GM18508 (cell line): Measurements from ENCODE around the gene PDZD2.
A peak's percentile ranks its signal among the peaks of the same experiment; 100 is the strongest.
"Not testable (repeated sequence)": the region's sequence is repeated elsewhere in the genome, so short reads cannot be mapped to it uniquely, and the experiment has no call there.

Experiments used
- ATAC-seq: cut with Tn5 transposase; IDR thresholded peaks from one replicate; pipeline ENCODE4 v1.9.1; 2021; ENCODE audit warnings: moderate number of reproducible peaks; ENCODE audit not compliant: insufficient read depth, unreplicated experiment

PDZD2 gene

DNA sequence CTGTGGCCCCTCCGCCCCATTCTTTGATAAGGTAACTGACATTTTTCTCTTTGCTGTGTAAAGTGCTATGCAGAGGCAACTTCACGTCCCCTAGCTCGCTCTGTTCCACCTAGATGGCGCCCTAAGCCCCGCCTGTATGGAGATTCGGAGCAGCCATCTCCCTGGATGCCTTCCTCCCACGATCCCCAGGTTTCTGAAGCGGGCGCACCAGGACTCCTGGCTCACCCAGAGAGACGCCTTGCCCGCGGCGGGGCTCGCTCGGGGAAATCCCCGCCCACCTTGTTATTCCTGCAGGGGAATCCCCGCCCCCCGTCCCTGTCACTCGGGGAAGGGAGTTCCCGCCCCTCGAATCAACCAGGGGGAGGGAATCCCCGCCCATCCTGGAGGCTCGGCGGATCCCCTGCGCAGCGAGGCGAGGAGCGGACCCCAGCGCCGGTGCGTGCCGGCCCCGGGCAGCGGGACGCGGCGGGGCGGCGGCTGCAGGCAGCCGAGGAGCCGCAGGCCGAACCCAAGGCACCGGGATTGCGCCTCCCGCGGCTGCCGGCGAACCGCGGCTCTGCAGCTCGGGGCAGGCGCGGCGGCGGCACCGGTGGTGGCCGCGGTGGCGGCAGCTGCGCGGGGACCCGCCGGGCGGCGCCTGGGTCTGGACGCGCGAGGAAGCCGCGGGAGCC lies at the start of gene PDZD2:
Gene PDZD2 (plus strand): TSS at position 384 of the 671 bp plus-strand sequence.
- peak; percentile 52 for ATAC-seq

DNA sequence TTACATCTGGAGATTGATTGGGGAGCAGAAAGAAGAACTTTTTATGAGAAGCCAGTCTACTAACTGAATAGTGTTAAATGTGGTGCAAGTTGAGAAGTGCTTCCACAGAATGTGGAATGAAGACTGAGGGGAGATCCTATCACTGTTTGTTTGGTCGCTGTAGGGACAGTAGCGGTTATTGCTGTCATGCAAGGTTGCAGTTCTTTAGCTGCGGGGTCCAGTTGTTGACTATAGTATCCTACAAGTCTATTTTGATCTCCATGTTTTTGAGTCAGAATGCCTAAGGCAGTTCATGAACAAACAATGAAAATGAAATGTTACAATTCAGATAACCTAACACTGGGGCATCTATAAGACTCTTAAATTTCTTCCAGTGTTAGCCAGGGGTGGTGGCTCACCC lies 45.3 kb upstream of the PDZD2 start:
- ATAC-seq = no peak

DNA sequence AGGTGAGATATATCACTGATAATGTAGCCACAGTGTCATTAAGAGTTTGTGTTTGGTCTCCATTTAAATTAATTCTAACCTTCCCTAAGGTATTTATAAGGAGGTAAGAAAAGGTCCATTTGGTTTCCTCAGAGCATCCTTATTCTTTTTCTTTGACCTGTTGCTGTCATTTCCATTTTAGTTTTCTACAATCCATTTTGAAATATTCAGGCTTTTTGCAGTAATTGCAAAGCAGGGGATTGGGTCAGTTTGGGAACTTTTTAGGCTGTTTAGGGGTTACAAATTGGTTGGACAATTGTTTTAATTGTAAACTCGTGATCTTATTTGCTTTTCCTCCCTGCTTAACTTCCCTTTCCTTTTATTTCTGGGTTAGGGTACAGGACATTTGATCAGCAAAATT lies 42.6 kb upstream of the PDZD2 start:
- no peak for ATAC-seq

DNA sequence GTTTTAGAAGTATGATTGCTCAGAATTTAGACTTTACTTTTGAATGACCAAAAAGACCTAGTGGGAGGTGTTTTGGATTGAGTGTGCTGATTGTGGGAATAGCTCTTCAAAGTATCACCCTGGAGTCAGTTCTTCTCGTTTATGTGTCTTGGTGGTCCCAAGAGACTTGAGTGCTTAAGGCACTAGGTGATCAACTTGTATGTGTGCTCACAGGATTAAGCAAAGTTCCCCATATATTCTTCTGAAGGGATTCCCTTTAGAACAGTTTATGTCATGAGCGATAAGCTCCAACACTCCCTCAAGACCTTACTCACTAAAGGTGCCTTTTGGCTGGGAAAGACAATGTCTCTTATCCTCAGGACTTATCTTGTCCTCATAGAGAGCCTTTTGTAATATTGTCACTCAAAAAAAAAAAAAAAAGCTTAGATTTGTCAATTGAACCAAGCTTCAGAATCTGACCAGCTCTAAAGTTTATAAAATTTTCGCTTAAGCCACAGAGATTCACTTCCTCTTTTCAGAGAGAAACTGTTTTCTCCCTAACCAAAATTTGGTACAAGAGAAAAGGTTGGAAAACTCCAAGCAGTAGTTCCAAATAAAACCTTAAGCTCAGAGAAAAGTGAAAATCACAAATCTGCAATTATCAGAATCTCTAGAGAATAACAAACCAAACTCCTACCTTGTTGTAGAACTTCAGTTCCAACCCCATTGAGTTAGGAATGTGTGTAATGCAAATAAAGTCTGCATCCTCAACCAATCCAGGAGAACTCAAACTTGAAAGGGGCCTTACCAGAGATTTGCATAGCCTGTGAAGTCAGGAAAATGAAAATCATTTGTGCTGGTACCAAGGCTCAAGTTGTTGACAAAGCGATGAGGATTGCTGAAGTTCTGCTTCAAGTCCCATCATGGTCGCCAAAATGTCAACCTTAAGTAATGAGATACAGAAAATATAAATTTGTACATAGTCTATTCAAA lies 40.0 kb upstream of the PDZD2 start:
- ATAC-seq = no peak

DNA sequence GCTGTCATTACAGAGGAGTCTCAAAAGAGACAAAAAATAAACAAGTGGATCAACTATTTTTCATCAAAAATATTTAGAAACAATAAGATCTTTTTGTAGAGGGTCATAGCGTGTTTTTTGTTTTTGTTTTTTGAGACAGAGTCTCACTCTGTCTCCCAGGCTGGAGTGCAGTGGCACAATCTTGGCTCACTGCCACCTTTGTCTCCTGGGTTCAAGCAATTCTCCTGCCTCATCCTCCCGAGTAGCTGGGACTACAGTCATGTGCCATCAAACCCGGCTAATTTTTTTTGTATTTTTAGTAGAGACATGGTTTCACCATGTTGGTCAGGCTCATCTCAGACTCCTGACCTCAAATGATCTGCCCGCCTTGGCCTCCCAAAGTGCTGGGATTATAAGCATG lies 36.6 kb upstream of the PDZD2 start:
- ATAC-seq = not testable (repeated sequence)

DNA sequence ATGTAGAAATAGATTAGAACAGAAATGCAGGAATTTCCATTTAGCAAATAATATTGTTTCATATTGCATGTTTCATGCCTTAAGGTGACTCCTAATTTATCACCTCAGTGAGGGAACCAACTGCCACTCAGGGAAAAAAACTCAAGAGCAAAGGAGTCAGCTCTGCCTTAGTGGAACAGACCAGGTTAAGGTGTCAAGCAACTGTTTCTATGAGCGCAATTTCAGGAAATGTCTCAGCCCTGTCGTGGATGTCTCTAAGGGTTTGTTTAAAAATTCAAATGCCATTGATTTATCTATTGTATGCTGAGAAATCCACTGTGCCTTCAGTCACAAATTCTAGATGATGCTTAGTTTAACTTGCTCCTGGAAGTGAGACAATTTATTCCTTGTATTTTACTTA lies 34.7 kb upstream of the PDZD2 start:
- ATAC-seq = no peak

DNA sequence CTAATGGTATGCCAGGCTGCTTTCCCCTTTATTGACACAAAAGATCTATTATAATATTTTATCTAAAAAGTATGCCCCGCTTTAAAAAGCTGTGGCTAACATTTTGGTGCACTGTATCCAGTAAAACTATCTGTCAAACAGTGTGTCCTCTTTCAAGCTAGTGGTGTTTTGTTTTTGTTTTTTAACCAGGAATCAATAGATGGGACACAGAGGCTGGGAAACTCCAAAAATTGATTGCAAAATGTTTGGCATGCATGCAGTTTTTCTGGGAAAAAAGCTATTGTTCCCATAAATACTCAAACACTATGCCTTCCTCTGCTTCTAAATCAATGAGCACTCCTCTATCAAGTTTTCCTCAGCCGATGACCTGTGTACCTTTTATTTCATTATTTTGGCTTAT lies 34.3 kb upstream of the PDZD2 start:
- ATAC-seq = no peak

DNA sequence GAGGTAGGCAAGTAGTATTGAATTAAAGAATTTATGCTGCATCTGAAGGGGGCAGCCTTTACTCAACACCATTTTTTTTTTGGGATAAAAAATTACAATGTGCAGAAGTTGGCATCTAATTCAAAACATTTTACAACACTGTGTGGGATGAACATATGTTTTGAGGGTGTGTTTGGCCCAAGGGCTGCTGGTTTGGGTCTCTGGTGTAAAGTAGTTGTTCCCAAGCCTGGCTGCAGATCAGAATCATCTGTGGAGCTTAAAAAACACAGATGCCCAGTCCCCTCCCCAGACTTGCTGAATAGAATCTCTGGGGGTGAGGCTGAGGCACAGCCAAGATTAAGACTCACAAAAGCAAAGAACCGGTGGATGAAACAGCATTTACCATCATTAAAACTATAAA lies 33.0 kb upstream of the PDZD2 start:
- no peak for ATAC-seq

DNA sequence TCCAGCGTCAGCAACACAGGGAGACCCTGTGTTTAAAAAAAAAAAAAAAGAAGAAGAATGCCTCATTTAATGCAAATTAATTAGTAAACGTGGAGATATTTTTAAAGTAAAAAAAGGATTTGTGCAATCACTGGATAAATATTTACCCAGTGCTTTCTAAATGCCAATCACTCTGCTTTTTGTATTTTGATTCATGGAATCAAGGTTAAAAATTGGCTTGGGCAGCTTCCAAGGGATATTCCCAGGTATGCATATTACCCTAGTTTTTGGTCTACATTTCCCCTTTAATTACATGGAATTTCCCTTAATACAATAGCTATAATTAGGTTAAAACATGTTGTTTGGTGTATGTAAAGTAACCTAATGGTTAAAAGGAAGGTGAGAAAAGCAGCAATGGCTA lies 31.4 kb upstream of the PDZD2 start:
- ATAC-seq = no peak

DNA sequence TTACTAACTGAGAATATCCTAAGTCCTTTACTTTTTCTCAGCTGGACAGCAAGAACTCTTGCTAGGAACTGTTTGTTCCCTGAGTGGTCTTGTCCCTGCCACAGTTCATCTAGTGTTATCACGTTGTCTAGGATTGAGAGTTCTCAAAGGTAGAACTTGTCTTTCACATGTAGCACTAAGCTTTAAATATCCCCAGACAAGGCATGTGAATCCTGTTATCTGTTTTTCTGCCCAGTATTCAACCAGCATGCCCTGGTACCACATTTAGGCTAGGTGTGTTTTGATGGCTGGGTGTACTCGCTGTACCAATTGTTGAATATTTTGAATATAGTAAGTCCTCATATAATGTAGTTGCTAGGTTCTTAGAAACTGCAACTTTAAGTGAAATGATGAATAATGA lies 27.9 kb upstream of the PDZD2 start:
- no peak for ATAC-seq

DNA sequence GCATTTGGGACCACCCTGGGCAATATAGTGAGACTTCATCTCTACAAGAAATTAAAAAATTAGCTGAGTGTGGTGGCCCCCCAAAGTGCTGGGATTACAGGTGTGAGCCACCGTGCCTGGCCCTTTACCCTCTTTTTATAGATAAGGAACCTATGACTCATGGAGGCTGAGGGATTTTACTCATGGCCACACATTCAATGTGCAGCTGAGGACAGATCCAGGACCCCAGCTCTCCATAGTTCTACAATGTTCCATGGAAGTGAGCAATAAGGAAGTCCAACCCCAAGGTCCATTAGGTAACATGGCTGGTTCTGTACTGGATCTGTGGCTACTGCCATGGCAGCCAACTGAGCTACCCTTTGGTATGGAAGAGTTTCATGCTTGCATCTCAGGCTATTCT lies 25.3 kb upstream of the PDZD2 start:
- no peak for ATAC-seq

DNA sequence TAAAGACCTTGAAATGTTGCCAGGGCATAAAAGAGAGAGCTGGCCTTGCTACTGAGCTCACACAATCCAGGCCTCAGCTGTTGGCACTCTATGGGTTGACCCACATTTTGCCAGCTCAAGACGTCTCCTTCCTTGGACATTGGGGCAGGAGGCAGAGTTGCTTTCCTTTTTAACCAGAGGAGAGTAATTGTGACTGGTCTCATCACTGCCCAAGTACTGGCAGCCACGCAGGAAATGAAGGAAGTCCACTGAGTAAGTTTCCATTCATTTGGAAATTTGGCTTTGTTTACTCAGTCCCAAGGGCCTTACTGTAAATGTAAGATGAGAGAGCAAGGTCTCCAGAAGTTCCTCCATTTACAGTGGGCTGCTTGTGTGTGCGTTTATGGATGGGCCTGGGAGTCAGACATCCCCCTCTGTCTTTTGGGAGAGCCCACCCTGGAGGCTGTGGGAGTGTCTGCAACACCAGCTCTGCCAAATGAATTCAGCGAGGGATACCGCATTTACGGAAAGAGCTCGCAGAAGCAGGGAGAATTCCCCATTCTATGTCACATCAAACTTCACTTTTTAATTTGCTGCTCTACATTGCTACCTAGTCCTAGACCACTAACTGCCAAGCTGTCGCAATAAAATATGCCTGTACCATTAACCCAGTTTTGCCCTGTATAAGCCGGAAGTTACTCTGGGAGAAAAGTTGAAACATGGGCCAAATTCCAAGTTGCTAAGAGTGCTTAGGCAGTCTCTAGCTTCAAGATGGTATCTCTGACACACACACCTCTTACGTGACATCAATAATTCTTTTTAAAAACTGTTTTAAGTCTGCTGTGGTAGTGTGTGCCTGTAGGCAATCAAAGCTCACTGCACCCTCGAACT lies 24.5 kb upstream of the PDZD2 start:
- ATAC-seq = no peak

DNA sequence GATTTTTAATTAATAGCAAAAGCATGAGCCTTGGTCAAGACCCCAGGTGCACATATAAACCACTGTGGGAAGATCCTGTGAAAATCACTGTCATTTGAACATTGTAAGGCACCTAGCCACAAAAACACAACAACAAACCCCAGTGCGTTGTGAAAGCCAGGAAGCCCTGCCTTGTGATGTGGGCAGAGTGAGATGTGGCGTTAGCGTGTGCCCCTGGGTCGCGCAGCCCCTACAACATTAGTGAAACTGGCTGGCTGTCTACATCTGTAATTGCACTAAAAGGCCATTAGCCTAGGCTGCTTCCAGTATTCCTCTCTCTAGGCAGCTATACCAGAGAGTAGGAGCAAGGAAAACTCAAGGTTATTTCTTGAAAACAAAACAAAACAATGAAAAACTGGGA lies 21.1 kb upstream of the PDZD2 start:
- ATAC-seq = no peak

DNA sequence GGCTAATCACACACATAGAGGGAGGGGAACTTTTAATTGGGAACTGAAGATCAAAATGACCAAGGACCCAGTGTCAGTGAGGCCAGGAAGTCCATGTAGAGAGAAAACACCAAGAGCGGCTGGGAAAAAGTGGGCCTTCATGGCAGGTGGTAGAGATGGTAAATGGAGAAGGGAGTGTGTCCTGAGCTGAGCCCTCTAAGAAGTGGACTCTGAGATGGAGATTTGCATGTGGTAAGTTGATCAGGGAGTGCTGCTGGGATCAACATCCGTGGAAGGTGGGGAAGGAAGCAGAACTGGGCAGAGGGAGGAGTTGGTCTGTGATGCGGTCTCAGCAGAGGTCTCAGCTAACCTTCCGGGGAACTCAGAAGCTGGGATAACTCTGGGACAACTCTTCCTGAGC lies 18.9 kb upstream of the PDZD2 start:
- no peak for ATAC-seq

DNA sequence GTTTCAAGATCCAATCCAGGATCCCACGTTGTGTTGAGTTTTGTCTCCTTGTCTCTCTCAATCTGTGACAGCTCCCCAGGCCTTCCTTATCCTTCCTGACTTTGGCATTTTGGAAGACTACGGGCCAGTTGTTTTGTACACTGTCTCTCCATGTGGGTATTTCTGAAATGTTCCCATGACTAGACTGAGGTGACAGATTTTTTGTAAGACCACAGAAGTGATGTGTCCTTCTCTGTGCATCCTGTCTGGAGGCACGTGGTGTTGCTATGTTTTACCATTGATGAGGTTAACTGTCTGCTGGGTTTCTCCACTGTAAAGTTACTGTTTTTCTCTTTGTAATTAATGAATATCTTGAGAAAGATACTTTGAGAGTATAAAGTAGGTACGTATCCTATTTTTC lies 15.7 kb upstream of the PDZD2 start:
- ATAC-seq = no peak

DNA sequence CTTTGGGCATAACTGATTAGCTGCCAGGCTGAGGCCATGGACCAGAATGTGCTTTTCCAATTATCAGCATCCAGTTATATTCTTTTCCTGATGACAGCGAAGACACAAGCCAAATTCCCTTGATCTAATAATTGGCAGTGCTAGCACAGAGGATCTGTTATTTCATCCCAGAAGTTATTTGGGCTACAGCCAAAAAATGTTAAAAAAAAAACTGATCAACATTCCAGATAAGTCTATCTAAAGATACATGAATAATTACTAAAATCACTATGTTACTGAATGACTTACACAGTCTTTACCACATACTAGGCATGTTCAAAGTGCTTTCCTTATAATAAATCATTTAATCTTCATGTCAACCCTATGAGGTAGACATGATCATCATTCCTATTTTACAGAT lies 13.5 kb upstream of the PDZD2 start:
- no peak for ATAC-seq

DNA sequence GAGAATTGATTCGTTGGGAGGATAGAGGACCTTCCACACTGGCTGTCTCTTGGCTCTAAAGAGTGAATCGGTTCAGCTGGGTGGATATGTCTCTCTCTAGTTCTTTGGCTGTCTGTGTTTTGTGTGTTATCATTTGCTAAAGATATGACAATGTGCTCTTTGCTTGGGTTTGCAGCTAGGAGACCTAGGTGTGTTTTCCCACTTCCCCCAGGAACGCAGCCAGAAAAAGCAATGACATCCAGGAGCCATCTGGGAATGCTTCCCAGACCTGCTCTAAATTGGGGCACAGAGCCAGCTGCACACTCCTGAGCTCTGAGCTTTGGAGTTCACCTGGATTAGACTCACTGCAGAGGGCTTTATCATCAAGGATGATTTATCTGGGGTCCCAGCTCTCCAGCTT lies 12.8 kb upstream of the PDZD2 start:
- no peak for ATAC-seq

DNA sequence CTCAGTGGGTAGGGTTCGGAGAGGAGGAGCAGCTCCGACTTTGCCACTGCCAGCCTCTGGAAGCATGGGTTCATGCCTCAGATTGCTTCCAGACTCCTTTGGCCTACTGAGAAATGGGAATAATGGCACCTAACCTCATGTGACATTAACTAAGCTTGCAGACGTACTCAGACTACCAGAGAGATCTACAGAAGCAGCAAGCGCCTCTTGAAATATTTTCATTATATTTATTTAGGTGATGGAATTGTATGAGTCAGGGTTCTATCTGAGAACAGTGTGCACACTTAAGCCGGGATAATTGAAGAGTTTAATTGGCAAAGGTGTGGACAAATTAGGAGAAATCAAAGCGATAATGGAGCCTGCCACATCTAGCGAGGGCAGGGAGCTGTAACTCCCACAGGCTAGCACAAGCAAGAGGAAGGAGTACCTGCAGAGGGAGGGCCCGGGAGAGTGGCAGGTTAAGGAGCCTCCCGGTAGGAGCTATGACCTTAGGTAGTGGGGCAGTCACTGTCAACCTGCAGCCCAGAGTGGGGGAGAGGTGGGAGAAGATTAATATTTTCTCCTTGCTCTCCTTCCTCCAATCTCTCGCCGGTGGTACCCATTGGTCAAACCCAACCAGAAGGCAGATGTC lies 12.2 kb upstream of the PDZD2 start:
- ATAC-seq = no peak

DNA sequence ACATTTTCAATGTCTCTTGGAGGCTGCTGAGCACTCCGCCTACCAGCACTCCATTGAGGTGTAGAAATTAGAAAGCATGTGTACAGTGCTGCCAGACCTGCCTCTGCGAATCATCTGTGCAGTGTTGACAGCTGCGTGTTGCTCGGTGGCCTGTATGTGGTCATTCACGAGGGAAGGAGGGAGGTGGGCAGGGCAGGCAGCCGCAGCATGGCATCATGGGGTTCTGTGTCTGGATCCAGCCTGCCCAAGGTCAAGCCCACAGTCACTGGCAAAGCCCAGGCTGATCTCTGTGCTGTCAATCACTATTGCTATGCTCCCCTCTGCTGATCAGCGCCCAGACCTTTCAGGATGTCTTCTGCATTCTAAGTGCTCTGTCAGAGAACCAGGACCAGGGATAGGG lies 8.0 kb upstream of the PDZD2 start:
- ATAC-seq = no peak

DNA sequence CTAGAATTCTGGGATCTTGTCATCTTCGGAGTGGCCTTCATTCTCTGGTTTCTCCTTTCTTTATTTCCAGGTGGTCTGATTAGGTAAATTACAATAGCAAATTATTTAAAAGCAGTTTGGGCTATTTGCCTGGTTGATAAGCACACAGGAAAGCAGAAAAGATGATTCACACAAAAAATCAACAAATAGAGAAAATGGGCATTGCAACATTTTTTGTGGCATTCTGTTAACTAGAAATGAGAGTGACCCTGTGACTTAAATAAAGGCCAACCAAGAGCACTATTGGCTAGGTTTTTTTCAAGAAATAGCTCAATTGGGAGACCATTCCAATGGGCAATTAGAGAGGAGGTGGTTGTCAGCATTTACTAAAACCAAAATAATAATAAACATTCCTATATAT lies 6.5 kb upstream of the PDZD2 start:
- ATAC-seq = no peak
